Fibroblast of lung (primary cell): ENCODE results near the gene ACAD11. TPM values are rescaled to one million over a fixed set of nuclear protein-coding genes. Genes with fewer than 3 reads are reported as not detected.

ENCODE experiments used
- DNase-seq, 2 donors: peaks; one replicate each; pipeline versions ENCODE4 v3.0.0 to v3.0.0-alpha.2; 2010; ENCODE audit warnings: low read depth in 2 of 2
- H2AFZ ChIP-seq: 2 replicates; pipeline ENCODE4 v1.5.1; 2012; ENCODE audit warnings: low read length, control low read depth, inconsistent platforms
- H3K27ac ChIP-seq: 2 replicates; pipeline ENCODE4 v1.5.1; 2011; ENCODE audit warnings: low read length, control low read depth; ENCODE audit not compliant: insufficient read depth
- H3K27me3 ChIP-seq: 2 replicates; pipeline ENCODE4 v1.5.1; 2011; ENCODE audit warnings: mild to moderate bottlenecking, low read length; ENCODE audit not compliant: control insufficient read depth, insufficient read depth
- H3K36me3 ChIP-seq: 2 replicates; pipeline ENCODE4 v1.5.1; 2011; ENCODE audit warnings: low read length; ENCODE audit not compliant: control insufficient read depth, insufficient read depth
- H3K4me1 ChIP-seq: 2 replicates; pipeline ENCODE4 v1.5.1; 2011; ENCODE audit warnings: low read length; ENCODE audit not compliant: control insufficient read depth, insufficient read depth; ENCODE audit errors: extremely low read depth
- H3K4me2 ChIP-seq: 2 replicates; pipeline ENCODE4 v1.5.1; 2011; ENCODE audit warnings: low read length, control low read depth; ENCODE audit not compliant: insufficient read depth; ENCODE audit errors: extremely low read depth
- H3K4me3 ChIP-seq, 4 experiments: fragments of 200-600 bp in 1 of 4; sonication (generic) in 1 of 4; replicated peaks in 1 of 4; 2 replicates each; pipeline ENCODE4 v1.5.1; 2011 to 2016; ENCODE audit warnings: low read length in 4 of 4, low read depth in 3 of 4, mild to moderate bottlenecking in 3 of 4, control low read depth in 2 of 4, inconsistent platforms in 1 of 4, mixed read lengths in 1 of 4; ENCODE audit not compliant: insufficient read depth in 1 of 4; ENCODE audit errors: control extremely low read depth in 1 of 4
- H3K79me2 ChIP-seq: 2 replicates; pipeline ENCODE4 v1.5.1; 2012; ENCODE audit warnings: mild to moderate bottlenecking, low read length, inconsistent platforms; ENCODE audit not compliant: control insufficient read depth, insufficient read depth
- H3K9ac ChIP-seq: 2 replicates; pipeline ENCODE4 v1.5.1; 2011; ENCODE audit warnings: mild to moderate bottlenecking, low read length, control low read depth; ENCODE audit not compliant: insufficient read depth
- H3K9me3 ChIP-seq: 2 replicates; pipeline ENCODE4 v1.5.1; 2012; ENCODE audit warnings: low read depth, low read length; ENCODE audit not compliant: control insufficient read depth, insufficient read depth
- H4K20me1 ChIP-seq: 2 replicates; pipeline ENCODE4 v1.5.1; 2011; ENCODE audit warnings: low read length; ENCODE audit not compliant: control insufficient read depth, insufficient read depth; ENCODE audit errors: extremely low read depth
- CTCF ChIP-seq, 2 donors: IDR thresholded peaks in 1 of 2; conservative IDR thresholded peaks in 1 of 2; 1 replicate in 1 of 2; 2 replicates in 1 of 2; pipeline ENCODE4 v1.5.1; 2011 to 2012; ENCODE audit warnings: low read length in 2 of 2, control low read depth in 1 of 2, inconsistent platforms in 1 of 2, low read depth in 1 of 2, mild to moderate bottlenecking in 1 of 2
- EZH2 ChIP-seq: IDR thresholded peaks from 2 replicates; pipeline ENCODE4 v1.5.1; 2012; ENCODE audit warnings: low read length, control low read depth, mild to moderate bottlenecking; ENCODE audit errors: missing control alignments
- polyA plus RNA-seq, 2 donors: library from polyadenylated mRNA; depleted of rRNA in 1 of 2; stranded (reverse) in 1 of 2; unstranded in 1 of 2; fragments of >200 nt; gene quantifications; 2 replicates each; pipeline ENCODE4 v1.2.1, GENCODE V29; 2011 to 2012; ENCODE audit warnings: missing spikeins in 1 of 2
- total RNA-seq: library from RNA; depleted of rRNA; stranded (reverse); fragments of >200 nt; gene quantifications from 2 replicates; pipeline ENCODE4 v1.2.1, GENCODE V29; 2014

Gene ACAD11
- total and polyA plus RNA-seq, 2 donors (not counting 1 experiment from before 2014, with no cell fraction given): 27.9 to 101 TPM

DNA sequence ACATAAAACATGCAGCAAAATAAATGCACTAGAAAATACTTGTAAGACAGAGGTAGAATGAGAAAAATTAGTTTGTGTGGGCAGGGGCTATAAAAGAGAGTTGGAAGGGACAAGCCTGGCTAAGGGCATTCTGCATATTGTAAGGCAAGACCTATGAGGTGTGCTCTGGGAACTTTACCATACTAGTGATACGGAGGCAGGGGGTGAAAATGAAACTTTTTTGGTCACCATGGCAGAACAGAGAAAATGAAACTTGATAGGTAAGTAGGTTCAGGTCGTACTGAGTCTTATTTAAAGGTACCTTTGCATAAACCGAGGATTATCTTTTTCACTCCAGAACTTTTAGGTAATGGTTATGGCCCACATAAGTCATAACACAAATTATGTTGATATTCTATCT is 137.3 kb downstream of the ACAD11 start:
- no peak for TF ChIP-seq CTCF (conservative IDR thresholded peaks at IDR 0.05 in 1 of 2, IDR thresholded peaks at IDR 0.05 in 1 of 2; ENCODE audit: low read depth in 1 of 2, low read length in 2 of 2)
- no peak for TF ChIP-seq EZH2
- Histone ChIP-seq H3K36me3 (no peaks in the 10 kb centered on the region), H3K79me2 (no peaks in the 10 kb centered on the region)

GRCh38 chr3:132521901-132522300 is 137.7 kb downstream of the ACAD11 start:
- DNase-seq: no peak
- no peak overlapping the region for H3K9ac ChIP-seq
- H3K27me3 ChIP-seq: no peaks in the 10 kb centered on the region
- H2AFZ ChIP-seq: no peak overlapping the region
- H3K9me3 ChIP-seq: no peaks in the 10 kb centered on the region
- H3K4me3 ChIP-seq: no peak overlapping the region
- H4K20me1 ChIP-seq: no peaks in the 10 kb centered on the region
- no peak overlapping the region for H3K4me2 ChIP-seq
- H3K27ac ChIP-seq: no peak overlapping the region
- no peaks in the 10 kb centered on the region for H3K36me3 ChIP-seq
- TF ChIP-seq EZH2 (no peak), CTCF (conservative IDR thresholded peaks at IDR 0.05 in 1 of 2, IDR thresholded peaks at IDR 0.05 in 1 of 2; ENCODE audit: low read depth in 1 of 2, low read length in 2 of 2) (no peak)
- no peaks in the 10 kb centered on the region for H3K79me2 ChIP-seq
- H3K4me1 ChIP-seq: no peaks in the 10 kb centered on the region

More for the DNA sequence above, 137.3 kb downstream of the ACAD11 start:
- Histone ChIP-seq H2AFZ (no peak overlapping the region), H3K27me3 (no peaks in the 10 kb centered on the region), H3K4me2 (no peak overlapping the region), H3K9ac (no peak overlapping the region), H4K20me1 (no peaks in the 10 kb centered on the region), H3K4me3 (no peak overlapping the region), H3K9me3 (no peaks in the 10 kb centered on the region), H3K27ac (no peak overlapping the region), H3K4me1 (no peaks in the 10 kb centered on the region)
- DNase-seq: no peak

DNA sequence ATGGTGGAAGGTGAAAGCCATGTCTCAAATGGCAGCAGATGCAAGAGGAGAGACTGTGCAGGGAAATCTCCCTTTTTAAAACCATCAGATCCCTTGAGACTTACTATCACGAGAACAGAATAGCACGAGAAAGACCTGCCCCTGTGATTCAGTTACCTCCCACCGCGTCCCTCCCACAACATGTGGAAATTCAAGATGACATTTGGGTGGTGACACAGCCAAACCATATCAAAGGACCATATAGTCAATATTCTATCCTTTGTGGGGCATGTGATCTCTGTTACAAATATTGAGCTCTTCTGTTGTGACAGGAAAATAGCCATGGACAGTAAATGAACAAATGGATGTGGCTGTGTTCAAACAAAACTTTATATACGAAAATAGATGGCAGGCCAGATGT is 139.7 kb downstream of the ACAD11 start:
- Histone ChIP-seq H3K36me3 (peaks cover 2% of the 10 kb centered on the region), H3K4me2 (no peak overlapping the region), H3K4me1 (no peaks in the 10 kb centered on the region), H2AFZ (no peak overlapping the region), H3K27ac (no peak overlapping the region), H3K9ac (no peak overlapping the region), H3K79me2 (no peaks in the 10 kb centered on the region), H3K9me3 (no peaks in the 10 kb centered on the region), H4K20me1 (no peaks in the 10 kb centered on the region), H3K4me3 (no peak overlapping the region), H3K27me3 (no peaks in the 10 kb centered on the region)
- TF ChIP-seq EZH2 (no peak), CTCF (conservative IDR thresholded peaks at IDR 0.05 in 1 of 2, IDR thresholded peaks at IDR 0.05 in 1 of 2; ENCODE audit: low read depth in 1 of 2, low read length in 2 of 2) (no peak)
- no peak for DNase-seq
